Suprapubic skin (tissue), 3 donors: Measurements from ENCODE around the gene RPL41.

ENCODE experiments used
- EP300 ChIP-seq: sonication (generic); formaldehyde crosslinking; IDR thresholded peaks from one replicate; pipeline ENCODE4 v1.6.1; 2017; ENCODE audit warnings: antibody characterized with exemption
- TF ChIP-seq, protein P1 (sequence below), 2 donors: fragments of 200-600 bp in 1 of 2; fragments of 450-650 bp in 1 of 2; sonication (generic) in 1 of 2; IDR thresholded peaks; one replicate each; pipeline ENCODE4 v1.5.1; 2016 to 2019; ENCODE audit warnings: antibody characterized with exemption in 2 of 2, mild to moderate bottlenecking in 1 of 2, moderate library complexity in 1 of 2

DNA sequence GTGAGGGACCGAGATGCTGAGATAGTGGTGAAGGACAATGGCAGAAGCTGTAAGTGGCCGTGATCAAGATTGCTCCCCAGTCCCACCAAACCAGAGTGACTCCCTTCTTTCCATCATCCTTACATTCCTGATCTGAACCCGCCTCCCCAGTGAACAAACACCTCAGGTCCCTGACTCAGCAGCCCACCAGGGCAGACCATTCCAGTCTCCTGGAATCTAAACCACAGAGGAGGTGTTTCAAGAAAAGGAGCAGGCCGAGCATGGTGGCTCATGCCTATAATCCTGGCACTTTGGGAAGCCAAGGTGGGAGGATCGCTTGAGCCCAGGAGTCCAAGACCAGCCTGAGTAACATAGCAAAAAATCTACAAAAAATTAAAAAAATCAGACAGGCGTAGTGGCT is 29.8 kb upstream of the RPL41 start:
- TF ChIP-seq, protein P1, sequence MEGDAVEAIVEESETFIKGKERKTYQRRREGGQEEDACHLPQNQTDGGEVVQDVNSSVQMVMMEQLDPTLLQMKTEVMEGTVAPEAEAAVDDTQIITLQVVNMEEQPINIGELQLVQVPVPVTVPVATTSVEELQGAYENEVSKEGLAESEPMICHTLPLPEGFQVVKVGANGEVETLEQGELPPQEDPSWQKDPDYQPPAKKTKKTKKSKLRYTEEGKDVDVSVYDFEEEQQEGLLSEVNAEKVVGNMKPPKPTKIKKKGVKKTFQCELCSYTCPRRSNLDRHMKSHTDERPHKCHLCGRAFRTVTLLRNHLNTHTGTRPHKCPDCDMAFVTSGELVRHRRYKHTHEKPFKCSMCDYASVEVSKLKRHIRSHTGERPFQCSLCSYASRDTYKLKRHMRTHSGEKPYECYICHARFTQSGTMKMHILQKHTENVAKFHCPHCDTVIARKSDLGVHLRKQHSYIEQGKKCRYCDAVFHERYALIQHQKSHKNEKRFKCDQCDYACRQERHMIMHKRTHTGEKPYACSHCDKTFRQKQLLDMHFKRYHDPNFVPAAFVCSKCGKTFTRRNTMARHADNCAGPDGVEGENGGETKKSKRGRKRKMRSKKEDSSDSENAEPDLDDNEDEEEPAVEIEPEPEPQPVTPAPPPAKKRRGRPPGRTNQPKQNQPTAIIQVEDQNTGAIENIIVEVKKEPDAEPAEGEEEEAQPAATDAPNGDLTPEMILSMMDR (IDR thresholded peaks at IDR 0.05): no peak
- TF ChIP-seq EP300: no peak
